NCI-H1092 treated with DMSO at 0.1 percent for 48 hours (cell line): Measurements from ENCODE around the gene TNPO2.

Source experiments
- DNase-seq: peaks from one replicate; lab custom pipeline; 2025; lab: John Stamatoyannopoulos, UW

TNPO2 gene

GRCh38 chr19:12675399-12675798, 48.3 kb downstream of the TNPO2 start:
- no peak for DNase-seq

DNA sequence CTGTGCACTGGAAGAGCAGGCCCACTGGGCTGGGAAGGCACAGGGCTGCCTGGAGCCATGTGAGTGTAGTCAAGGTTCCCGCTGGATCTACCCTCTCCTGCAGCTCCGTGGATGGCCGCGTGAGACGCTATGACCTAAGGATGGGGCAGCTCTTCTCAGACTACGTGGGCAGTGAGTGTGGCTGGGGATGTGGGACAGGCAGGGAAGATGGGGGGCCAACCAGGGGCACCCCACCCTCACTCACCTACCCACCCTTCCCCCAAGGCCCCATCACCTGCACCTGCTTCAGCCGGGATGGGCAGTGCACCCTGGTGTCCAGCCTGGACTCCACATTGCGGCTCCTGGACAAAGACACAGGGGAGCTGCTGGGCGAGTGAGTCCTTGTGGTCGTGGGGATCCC, 51.0 kb downstream of the TNPO2 start:
- DNase-seq: no peak

GRCh38 chr19:12670159-12670928, 53.4 kb downstream of the TNPO2 start:
- no peak for DNase-seq

DNA sequence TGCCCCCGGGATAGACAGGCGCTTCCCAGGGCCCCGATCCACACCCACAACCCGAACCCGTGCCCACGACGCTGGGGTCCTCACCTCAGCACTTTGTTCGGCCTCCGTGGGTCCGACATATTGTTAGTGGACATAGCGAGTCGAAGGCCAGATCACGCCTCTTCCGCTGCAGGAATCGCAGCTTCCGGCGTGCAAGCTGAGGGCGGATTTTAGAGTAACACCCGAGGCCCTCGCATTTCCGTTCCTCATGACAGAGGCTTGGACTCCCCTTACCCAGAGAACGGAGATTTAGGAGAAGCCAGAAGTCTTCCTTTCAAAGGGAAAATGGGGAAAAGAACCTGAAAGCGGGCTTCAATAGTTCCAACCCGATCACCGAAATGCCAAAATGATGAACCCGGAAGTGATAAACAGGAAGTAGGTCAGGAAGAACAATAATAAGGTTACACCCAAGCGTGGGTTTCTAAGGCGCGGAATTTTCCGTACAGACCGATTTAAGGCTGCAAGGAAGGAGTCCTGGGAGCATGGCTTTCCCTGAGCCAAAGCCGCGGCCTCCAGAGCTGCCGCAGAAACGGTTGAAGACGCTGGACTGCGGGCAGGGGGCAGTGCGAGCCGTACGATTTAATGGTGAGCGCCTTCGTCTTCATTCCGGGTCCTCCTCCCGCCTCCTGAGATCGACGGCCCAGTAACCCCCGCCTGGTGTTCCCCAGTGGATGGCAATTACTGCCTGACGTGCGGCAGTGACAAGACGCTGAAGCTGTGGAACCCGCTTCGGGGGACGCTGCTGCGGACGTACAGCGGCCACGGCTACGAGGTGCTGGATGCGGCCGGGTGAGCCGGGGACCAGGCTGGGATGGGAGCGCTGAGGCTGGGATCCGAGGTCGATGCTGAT, 54.2 kb downstream of the TNPO2 start:
- peak; percentile 89 for DNase-seq

GRCh38 chr19:12668932-12669269, 54.8 kb downstream of the TNPO2 start:
- no peak for DNase-seq

GRCh38 chr19:12668346-12668745, 55.4 kb downstream of the TNPO2 start:
- no peak for DNase-seq

DNA sequence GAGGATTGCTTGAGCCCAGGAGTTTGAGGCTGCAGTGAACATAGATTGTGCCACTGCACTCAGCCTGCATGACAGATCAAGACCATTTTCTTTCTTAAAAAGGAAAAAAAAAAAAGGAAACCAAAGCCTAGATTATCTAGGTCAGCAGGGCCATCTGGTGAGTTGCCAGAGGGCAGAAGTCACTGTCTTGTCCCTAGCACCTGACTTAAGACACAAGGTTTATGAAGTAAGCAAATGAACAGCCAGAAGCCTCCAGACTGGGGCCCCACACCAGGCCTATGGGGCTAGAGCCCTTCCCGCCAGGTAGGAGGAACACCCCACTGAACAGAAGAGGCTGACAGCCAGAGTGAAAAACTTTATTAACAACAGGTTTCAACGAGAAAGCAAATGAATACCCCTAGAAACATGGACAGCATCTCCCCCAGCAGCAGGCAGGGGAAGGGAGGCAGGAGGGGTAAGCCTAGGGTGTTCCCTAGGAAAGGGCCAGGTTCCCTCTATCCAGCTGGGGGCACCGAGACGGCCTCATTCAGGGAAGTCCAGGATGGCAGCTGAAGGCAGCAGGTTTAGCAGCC, 55.9 kb downstream of the TNPO2 start:
- DNase-seq: no peak

DNA sequence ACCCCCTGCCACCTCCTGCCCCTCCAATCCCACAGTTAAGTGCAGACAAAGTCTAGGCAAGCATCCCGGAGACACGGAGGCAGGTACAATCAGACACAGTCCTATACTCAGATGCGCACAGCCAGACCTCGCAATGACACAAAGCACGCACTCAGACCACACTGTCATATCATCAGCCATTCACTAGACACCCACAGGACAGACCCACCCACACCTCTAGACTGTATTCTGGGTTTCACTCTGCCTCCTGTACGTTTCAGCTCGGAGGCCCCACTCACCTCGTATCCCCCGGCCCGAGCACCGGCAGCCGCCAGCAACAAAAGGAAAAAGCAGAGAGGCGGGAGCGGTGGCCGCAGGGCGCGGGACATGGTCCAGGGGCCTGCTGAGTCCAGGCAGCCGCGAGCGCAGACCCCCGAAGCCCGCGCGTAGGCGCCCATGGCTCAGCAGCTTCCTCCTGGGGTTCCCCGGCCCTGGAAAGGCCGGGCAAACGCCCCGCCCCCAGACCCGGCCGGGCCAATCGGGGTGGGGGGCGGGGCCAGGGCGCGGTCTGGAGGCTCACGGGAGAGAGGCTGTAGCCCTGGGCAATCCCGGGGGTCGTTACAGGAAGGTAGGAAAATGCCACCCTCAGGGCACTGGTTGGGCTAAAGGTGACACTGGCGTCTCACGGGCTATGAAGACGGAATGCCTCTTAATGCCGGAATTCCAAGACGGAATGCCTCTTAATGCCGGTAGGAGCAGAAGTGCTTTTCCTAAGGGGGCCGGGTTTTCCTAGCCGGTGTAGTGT, 57.3 kb downstream of the TNPO2 start, which contains the start of the genes MAN2B1 and WDR83:
MAN2B1 (minus strand) TSS at position 478 of the 784 bp plus-strand sequence; CDS start at position 437, 41 bp downstream.
WDR83 (plus strand) TSS at position 543 of the 784 bp plus-strand sequence. CDS start 2,984 bp downstream, outside the sequence.
- peak; percentile 75 for DNase-seq

DNA sequence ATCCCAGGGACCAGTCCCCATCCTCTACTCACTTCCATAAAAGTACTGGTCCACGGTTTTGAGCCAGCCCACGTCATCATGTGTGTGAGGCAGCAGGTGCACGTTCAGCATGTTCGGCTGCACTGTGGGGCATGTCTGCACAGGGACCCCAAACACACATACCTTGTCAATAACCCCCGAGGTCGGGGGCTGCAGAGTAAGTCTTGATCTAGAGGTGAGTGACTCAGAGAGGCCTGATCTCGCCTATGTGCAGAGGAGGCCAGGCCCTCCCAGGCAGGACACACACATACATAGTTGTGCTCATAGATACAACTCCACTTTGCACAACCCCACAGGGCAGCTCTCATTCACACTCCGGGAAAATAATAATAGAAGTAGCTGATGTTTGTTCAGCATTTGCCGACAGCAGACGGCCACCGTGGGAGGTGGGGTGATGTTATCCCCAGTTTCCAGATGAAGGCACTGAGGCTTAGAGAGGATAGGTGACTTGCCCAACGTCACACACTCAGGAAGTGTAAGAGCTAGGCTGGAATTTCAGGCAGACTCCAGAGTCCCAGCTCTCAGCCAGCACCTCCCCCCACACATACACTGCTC, 58.0 kb downstream of the TNPO2 start:
- DNase-seq: no peak

GRCh38 chr19:12665281-12665573, 58.5 kb downstream of the TNPO2 start:
- no peak for DNase-seq

- DNase-seq: no peak
Measured at GRCh38 chr19:12664406-12665280, 59.1 kb downstream of the TNPO2 start.

DNA sequence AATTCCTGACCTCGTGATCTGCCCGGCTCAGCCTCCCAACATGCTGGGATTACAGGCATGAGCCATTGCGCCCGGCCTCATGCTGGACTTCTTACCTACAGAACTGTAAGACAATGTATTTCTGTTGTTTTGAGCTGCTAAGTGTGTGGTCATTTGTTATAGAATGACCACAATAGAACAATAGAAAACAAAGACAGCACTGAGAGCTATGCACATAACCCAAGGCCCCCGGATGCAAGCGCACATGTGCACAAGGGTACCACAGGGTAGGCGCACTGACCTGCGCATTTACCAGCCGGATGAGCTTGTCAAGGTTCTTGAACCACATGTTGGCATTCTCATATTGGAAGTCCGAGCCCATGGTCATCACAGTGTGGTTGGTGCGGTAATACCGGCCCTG, 62.8 kb downstream of the TNPO2 start:
- DNase-seq: no peak

DNA sequence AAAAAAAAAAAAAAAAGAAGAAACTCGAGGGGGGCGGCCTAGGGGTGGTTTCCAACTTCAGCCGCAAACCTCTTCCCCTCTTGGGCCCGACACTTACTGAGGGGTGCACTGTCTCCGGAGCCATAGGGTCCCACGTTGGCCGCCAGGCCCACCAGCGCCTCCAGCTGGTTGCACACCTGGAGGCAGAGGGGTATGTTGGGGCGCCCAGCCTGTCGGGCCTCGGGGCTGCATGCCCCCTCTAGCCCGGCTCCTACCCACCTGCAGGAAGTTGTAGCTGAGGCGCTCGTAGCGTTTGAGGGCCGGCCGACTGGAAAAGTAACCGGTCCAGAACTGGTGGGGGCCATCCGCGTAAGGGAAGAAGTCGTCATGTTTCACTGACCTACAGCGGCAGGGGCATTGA, 65.8 kb downstream of the TNPO2 start:
- DNase-seq: no peak

DNA sequence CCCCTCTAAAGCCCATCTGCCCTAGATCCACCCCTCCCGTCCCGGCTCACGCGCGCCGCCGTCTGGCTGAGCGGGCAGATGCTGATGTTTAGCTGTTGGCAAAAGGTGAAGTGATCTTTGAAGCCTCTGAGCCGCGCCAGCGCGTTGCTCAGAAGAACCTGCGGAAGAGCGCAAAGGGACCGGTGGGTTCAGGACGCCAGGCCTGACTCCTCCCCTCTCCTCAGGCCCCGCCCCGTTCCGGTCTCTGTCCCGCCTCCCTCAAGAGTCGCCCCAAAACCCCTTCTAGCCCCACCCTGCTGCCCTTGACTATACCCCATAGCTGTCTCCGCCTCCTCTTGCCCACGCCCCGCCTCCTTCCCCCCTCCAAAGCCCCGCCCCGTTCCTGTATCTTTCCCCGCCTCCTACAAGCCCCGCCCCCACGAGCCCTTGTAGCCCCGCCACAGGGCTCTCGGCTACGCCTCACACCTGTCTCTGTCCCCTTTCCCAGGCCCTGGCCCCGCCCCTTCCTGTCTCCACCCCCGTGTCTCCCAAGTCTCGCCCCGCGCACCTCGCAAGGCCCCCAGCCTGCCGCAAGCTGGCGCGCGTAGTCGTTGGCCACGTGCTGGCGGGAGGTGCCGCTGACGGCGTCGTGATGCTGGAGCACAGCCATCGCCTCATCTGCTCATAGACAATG, 66.7 kb downstream of the TNPO2 start:
- DNase-seq: no peak

GRCh38 chr19:12655546-12655945, 68.2 kb downstream of the TNPO2 start:
- DNase-seq: no peak

DNA sequence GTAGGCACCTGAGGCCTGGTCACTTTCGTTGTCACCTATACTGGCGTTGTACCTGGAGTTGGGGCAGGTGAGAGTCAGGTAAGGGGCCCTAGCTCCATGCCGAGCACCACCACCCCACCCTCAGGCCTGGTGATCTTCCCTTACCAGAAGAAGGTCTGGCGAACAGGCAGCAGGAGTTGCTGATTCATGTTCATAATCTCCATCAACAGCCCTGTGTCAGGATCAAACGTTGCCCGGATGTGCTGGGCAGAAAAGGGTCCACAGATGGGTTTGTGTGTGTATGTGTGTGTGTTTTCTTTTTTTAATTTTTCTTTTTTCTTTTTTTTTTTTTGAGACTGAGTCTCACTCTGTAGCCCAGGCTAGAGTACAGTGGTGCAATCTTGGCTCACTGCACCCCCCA, 71.5 kb downstream of the TNPO2 start:
- no peak for DNase-seq

- DNase-seq: no peak
Measured at GRCh38 chr19:12649941-12650340, 73.8 kb downstream of the TNPO2 start.
